HG03565 (cell line): Measurements from ENCODE around the gene PDCD1.
"Not testable (repeated sequence)": the region's sequence is repeated elsewhere in the genome, so short reads cannot be mapped to it uniquely, and the experiment has no call there.

Experiments
- ATAC-seq: cut with Tn5 transposase; IDR thresholded peaks from one replicate; pipeline ENCODE4 v1.9.1; 2021; ENCODE audit warnings: mild to moderate bottlenecking, moderate library complexity; ENCODE audit not compliant: unreplicated experiment

Gene PDCD1

GRCh38 chr2:241801611-241802420, 56.9 kb downstream of the PDCD1 start:
- no peak for ATAC-seq

GRCh38 chr2:241800198-241800903, 58.3 kb downstream of the PDCD1 start:
- ATAC-seq, result not testable (repeated sequence)
